ENCODE data around the gene NUDT7.

The NUDT7 gene

DNA sequence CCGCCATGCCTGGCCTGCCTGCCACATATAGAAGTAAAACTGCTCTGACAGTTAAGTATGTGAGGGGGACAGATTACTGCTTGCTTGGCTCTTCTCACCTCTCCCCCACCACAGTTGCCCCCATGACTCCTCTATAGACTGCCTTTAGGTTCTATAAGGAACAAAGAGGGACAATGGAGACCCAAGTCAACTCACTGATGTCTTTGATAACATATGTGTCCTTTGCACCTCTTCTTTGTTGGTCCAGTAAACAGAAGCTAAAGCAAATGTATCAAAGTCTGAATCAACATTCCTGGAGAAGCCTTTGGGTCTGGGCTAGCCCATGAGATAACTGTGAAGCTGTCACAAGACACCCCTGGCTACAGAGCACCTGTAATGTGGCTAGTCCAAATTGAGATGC, 27.1 kb downstream of the NUDT7 start:
- TF ChIP-seq, protein P1, sequence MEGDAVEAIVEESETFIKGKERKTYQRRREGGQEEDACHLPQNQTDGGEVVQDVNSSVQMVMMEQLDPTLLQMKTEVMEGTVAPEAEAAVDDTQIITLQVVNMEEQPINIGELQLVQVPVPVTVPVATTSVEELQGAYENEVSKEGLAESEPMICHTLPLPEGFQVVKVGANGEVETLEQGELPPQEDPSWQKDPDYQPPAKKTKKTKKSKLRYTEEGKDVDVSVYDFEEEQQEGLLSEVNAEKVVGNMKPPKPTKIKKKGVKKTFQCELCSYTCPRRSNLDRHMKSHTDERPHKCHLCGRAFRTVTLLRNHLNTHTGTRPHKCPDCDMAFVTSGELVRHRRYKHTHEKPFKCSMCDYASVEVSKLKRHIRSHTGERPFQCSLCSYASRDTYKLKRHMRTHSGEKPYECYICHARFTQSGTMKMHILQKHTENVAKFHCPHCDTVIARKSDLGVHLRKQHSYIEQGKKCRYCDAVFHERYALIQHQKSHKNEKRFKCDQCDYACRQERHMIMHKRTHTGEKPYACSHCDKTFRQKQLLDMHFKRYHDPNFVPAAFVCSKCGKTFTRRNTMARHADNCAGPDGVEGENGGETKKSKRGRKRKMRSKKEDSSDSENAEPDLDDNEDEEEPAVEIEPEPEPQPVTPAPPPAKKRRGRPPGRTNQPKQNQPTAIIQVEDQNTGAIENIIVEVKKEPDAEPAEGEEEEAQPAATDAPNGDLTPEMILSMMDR (IDR thresholded peaks at IDR 0.05; ENCODE audit: control insufficient read depth, insufficient read depth, low read depth, low read length, missing control alignments): no peak
- H3K4me3 ChIP-seq (ENCODE audit: control insufficient read depth, low read depth, low read length): no peak overlapping the region
- DNase-seq (ENCODE audit: low read depth): no peak

DNA sequence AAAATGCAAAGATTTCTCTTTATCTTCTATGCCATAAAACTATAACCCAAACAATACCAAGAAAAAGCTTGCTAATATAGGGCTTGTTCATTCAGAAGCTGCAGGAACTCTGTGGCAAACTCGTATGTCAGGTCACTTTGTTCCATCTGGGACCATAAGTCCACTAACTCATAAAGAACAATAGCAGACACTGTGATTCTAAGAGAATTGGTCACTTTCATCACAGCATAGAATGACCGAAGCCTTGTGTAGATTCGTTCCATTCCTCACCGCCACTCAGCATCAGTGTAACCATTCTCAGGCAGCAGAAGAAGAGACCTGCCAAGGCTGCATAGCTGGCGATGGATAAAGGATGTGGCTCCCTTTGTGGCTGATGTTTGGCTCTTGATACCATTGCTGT, 35.7 kb downstream of the NUDT7 start:
- no peak for DNase-seq (ENCODE audit: low read depth)
- TF ChIP-seq, protein P1 (IDR thresholded peaks at IDR 0.05; ENCODE audit: control insufficient read depth, insufficient read depth, low read depth, low read length, missing control alignments): no peak
- no peak overlapping the region for H3K4me3 ChIP-seq (ENCODE audit: control insufficient read depth, low read depth, low read length)

DNA sequence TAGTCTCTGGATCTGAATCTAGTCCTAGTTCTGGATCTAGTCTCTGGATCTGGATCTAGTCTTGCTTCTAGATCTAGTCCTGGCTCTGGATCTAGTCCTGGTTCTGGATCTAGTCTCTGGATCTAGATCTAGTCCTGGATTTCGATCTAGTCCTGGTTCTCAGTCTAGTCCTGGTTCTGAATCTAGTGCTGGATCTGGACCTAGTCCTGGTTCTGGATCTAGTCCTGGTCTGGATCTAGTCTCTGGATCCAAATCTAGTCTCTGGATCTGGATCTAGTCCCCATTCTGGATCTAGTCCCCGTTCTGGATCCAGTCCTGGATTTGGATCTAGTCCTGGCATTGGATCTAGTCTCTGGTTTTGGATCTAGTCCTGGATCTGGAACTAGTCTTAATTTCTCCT, 36.2 kb downstream of the NUDT7 start:
- no peak for DNase-seq (ENCODE audit: low read depth)
- TF ChIP-seq, protein P1 (IDR thresholded peaks at IDR 0.05; ENCODE audit: control insufficient read depth, insufficient read depth, low read depth, low read length, missing control alignments): no peak
- no peak overlapping the region for H3K4me3 ChIP-seq (ENCODE audit: control insufficient read depth, low read depth, low read length)

DNA sequence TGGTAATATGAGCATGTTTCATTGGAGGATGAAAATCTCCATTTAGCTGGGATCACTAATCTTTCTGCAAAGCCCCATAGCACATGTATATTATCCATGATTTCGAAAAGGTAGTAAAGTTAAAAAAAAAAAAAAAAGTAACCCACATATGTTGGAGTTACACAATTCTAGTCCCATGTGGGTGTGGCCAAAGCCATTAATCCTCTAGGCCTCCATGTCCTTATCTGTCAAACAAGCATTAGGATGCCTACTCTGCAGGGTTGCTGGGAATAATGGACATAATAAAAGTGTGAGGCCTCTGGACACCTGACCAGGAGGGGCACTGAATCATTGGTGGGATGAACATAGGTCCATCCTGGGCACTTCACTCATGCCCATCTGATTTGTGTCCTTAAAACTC, 36.9 kb downstream of the NUDT7 start:
- DNase-seq (ENCODE audit: low read depth): no peak
- no peak overlapping the region for H3K4me3 ChIP-seq (ENCODE audit: control insufficient read depth, low read depth, low read length)
- TF ChIP-seq, protein P1 (IDR thresholded peaks at IDR 0.05; ENCODE audit: control insufficient read depth, insufficient read depth, low read depth, low read length, missing control alignments): no peak

DNA sequence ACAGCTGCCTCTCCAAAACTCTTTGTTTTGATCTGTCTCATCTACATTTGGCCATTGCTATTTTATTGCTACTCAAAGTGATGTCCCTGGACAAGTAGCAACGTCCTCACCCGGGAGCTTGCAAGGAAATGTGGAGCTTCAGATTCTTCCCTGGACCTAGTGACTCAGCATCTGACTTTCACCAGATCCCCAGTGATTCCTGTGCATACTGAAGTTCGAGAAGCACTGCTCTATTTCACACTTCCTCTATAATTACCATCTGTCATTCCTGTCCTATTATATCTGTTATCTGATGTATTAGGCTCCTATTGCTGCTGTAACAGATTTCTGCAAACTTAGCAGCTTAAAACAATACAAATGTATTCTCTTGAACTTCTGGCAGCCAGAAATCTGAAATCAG, 37.5 kb downstream of the NUDT7 start:
- H3K4me3 ChIP-seq (ENCODE audit: control insufficient read depth, low read depth, low read length): no peak overlapping the region
- TF ChIP-seq, protein P1 (IDR thresholded peaks at IDR 0.05; ENCODE audit: control insufficient read depth, insufficient read depth, low read depth, low read length, missing control alignments): no peak
- DNase-seq (ENCODE audit: low read depth): no peak

DNA sequence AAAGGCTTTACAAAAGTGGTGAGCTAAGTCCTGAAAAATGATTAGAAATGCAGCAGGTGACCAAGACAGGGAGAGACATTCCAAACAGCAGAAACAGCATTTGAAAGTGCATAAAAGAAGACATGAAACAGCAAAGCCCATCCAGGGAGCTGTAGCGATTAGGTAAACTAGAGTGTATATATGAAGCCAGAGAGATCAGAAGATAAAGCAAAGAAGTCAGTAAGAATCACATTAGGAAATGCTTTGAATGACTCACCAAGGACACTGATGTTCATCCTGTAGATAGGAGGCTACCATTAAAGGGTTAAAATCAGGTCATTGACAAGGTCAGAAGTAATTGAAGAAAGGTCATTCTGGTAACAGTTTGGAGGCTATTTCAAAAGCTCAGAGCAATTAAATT, 38.5 kb downstream of the NUDT7 start:
- H3K4me3 ChIP-seq (ENCODE audit: control insufficient read depth, low read depth, low read length): no peak overlapping the region
- TF ChIP-seq, protein P1 (IDR thresholded peaks at IDR 0.05; ENCODE audit: control insufficient read depth, insufficient read depth, low read depth, low read length, missing control alignments): no peak
- no peak for DNase-seq (ENCODE audit: low read depth)

DNA sequence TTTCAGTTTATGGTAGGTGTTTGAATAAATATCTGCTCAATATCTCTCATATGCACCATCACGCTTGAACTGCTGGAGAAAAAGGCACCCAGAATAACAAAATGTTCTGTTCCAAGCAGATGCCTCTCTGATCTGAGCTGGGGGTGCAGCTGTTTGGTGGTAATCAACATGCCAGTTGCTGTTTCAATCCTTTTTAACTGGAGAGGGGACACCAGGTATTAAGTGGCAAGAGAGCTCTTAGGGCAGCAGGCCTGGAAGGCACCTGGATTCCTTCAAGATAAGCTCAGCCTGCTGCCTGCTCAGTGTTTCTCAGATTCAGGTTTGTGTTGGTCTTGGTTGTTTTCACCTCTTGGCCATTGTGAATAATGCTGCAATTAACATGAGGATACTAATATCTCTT, 38.9 kb downstream of the NUDT7 start:
- H3K4me3 ChIP-seq (ENCODE audit: control insufficient read depth, low read depth, low read length): no peak overlapping the region
- TF ChIP-seq, protein P1 (IDR thresholded peaks at IDR 0.05; ENCODE audit: control insufficient read depth, insufficient read depth, low read depth, low read length, missing control alignments): no peak
- DNase-seq (ENCODE audit: low read depth): no peak
